Endothelial cell of hepatic sinusoid (primary cell): ENCODE results near the gene TMEM213.

Experiments used
- in situ Hi-C: cut with HindIII; loops from 2 replicates; pipeline ENCODE4 v1.10.0; 2017; ENCODE audit warnings: low sequenced_read_pairs

TMEM213 gene

GRCh38 chr7:138871065-138871813 is 73.4 kb downstream of the TMEM213 start:
- in situ Hi-C loops, result no loop called here

DNA sequence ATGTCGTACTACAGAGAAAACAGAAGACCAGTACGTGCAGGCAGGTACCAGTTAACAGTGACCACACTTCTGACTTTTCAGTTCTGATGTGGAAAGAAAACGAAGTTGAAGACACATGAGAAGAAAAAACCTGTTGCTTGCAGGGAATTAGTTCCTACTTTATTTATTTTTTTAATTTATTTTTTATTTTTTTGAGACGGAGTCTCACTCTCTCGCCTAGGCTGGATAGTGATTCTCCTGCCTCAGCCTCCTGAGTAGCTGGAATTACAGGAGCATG is 74.0 kb downstream of the TMEM213 start:
- in situ Hi-C loops, result no loop called here

DNA sequence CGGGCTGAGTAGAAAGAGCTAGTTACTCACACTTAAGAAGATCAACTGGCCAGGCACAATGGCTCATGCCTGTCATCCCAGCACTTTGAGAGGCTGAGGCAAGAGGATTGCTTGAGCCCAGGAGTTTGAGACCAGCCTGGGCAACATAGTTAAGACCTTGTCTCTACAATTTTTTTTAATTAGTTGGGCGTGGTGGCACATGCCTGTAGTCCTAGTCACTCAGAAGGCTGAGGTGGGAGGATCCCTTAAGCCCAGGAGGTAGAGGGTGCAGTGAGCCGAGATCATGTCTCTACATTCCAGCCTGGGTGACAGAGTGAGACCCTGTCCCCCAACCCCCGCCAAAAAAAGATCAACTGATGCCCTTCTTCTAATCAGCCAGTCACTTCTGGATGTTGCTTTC is 74.8 kb downstream of the TMEM213 start:
- in situ Hi-C loops, result no loop called here

DNA sequence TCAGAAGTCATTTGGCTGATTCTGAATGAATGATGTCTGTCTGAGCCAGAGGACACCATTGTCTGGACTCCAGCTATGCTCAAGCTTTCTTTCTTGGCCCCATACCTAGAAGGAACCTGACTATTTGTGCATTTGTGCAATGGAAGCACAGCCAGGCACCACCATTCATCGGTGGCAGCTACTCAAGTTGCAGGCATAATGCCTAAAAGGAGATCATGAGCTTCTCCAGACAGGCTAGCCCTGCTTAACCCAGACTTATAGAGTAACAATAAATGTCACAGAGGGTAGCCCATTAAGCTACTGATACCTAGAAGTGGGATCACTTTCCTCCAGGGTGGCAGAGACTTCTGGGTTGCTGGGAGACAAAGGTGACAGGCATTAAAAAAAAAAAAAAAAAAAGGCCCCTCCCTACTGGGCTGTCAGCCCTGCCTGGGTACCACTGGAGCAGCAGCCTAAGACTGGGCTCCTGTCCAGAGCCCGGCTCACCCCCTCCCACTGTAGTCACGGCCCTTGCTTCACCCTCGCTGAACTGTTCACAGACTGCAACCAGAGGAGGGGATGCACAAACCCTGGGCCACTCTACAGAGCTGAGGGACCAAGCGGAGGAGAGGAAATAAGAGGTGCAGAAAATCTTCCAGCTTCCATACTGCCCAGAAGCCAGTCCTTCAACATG is 75.6 kb downstream of the TMEM213 start:
- in situ Hi-C loops, result no loop called here

- in situ Hi-C loops, result no loop called here
Observed at GRCh38 chr7:138875794-138876193, 78.0 kb downstream of the TMEM213 start.

DNA sequence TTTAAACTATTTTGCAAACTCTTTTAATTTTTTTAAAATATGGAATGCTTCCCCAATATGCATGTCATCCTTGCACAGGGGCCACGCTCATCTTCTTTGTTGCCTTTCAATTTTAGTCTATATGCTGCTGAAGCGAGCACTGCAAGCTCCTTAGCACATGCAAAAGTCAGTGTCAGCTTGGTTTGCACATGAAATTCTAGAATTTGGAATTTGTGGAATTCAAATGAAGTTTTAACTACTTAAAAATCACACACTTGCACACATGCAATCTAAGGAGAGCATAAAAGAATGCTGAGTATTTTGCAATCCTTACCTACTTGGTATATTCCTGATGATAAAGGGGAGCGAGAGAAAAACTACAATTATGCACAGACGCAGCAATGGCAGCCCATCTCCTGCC is 78.5 kb downstream of the TMEM213 start:
- in situ Hi-C loops, result no loop called here

DNA sequence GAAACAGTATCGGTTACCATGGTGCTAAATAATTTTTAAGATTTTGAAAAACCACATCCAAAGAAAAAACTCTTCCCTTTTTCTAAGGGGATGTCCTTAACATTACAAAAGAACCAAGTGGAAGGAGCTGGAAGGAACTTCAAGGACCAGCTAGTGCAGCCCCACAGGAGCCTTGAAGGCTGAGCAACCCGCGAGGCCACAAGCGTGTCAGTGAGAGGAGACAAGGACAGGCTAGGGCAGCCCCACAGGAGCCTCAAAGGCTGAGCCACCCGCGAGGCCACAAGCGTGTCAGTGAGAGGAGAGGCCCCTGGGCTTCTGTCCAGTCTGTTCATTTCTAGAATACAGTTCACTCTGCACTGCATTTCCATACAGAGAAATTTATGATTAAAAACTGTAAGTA is 80.3 kb downstream of the TMEM213 start:
- in situ Hi-C loops, result no loop called here

- in situ Hi-C loops, result no loop called here
Observed at GRCh38 chr7:138878856-138879255, 81.1 kb downstream of the TMEM213 start.

GRCh38 chr7:138879356-138879755 is 81.6 kb downstream of the TMEM213 start:
- in situ Hi-C loops, result no loop called here

DNA sequence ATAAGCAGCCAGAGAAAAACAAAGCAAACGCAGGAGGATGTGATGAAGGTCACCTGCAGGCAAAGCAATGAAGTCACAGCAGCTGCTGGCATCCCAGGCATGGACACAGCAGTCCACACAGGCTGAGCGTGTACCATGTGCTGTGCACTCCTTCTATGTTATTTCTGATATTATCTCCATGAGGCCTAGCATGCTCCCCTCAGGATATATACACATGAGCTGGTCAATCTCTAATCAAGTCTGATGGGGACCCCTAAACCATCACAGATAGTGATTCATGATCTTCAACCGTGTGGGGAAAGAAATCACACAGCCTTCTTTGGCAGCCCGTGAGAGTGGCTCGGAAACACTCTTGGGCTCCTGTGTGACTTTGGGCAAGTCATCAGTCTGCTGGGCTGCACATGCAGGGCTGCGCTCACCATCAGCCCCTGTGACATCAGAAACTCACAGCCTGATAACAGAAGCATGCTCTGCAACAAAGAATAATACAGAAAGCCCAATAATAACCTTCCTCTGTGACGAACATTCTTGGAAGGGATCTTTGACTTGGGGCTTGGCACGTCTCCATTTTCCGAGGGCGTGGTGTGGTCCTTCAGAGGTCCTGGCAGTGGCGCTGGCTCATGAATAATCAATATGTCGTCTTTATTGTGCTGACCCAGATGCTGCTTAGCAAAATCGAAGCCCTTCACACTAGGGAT is 83.2 kb downstream of the TMEM213 start:
- in situ Hi-C loops, result no loop called here

GRCh38 chr7:138881579-138882188 is 83.9 kb downstream of the TMEM213 start:
- in situ Hi-C loops, result no loop called here

DNA sequence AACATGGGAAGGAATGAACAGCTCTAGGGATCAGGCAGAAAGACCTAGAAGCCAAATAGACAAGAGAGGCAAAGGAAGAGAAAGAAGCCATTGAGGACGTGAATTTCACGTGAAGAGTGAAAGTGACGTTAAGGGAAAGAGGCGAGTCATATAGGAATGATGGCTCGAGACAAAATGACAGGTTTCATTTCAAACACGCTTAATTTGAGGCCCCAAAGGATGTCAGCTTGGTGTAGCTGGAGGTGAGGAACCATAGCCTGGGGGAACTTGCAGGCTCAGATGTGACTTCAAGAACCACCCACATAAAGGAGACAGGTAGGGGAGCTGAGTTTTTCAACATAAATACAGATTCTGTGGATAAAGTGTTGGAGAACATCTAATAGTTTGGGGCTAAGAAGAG is 84.5 kb downstream of the TMEM213 start:
- in situ Hi-C loops, result no loop called here

GRCh38 chr7:138885383-138886147 is 87.8 kb downstream of the TMEM213 start:
- in situ Hi-C loops, result no loop called here

DNA sequence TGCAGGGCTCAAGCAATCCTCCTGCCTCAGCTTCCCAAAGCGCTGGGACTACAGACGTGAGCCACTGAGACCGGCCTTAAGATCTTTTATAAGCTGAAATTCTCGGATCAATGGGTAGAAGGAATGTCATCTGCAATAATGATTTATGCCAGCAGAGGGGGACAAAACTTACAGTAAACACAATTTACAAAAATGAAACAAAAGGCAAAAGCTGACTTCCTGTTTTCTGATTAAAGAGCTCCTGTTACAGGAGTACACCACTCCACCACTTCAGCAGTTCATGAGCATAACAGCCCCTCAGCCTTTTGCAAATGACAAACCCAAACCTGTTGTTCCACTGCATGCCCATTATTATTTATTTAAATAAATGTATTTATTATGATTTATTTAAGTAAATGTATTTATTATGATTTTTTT is 88.7 kb downstream of the TMEM213 start:
- in situ Hi-C loops, result no loop called here

DNA sequence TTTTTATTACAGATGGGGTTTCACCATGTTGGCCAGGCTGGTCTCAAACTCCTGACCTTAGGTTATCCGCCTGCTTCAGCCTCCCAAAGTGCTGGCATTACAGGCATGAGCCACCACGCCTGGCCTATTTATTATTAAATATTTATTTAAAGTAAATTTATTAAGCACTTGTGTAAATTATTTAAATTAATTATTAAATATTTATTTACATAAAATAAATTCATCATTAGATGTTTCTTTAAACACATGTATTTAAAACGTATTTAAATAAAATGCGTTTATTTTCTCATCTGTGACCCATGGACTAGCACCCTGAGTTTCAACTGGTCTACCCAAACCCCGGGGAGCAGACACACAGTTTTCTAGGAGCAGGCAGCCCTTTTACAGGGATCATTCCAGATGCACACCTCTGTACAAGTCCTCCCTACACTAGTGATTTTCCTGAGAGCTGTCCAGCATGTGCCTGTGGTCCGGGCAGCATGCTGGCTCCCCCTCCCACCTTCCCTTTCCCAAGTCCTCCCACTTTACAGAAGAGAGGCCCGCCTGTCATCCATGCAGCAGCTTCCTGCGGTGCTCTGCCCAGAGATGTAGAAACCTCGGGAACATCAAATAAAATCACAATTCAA is 89.4 kb downstream of the TMEM213 start:
- in situ Hi-C loops, result no loop called here
